ENCODE results near the gene ECSCR. TPM values are rescaled to one million over a fixed set of nuclear protein-coding genes. Genes with fewer than 3 reads are reported as not detected.
A peak's percentile ranks its signal among the peaks of the same experiment; 100 is the strongest.
"Not testable (repeated sequence)": the region's sequence is repeated elsewhere in the genome, so short reads cannot be mapped to it uniquely, and the experiment has no call there.

Gene ECSCR, protein sequence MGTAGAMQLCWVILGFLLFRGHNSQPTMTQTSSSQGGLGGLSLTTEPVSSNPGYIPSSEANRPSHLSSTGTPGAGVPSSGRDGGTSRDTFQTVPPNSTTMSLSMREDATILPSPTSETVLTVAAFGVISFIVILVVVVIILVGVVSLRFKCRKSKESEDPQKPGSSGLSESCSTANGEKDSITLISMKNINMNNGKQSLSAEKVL
- total RNA-seq: not detected
- 0.20 TPM for polyA plus RNA-seq (2013, experiment 1 of 2)
- polyA plus RNA-seq (2013, experiment 2 of 2): 0.90 TPM
- 0 to 0.59 (median 0.06) reads per million in 172 experiments for total RNA-seq

DNA sequence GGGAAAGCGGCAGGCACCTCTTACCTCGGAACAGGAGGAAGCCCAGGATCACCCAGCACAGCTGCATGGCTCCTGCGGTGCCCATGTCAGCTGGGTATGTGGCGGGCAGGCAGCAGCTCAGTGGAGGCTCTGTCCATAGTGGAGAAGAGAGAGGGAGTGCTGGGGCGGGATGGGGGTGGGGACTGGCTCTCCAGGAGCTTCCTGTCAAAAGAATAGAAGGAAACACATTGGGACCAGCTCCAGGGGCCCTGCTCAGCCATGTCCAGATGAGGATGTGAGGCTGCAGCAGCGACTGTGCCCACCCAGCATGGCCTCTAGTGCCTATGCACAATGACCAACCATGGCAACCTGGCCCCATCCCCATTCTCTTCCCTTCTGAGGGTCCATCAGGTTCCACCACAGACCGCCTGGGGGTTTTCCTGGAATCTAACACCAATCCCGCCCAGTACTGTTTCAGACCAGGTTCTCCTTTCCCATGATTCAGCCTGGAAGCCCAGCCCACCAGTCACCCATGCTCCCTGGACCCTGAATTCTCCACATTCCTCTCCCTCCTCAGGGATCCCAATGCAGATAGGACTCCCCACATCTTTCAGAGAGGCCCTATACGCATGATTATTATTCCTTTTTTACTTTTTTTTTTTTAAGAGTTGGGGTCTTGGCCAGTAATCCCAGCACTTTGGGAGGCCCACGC is at the start of gene ECSCR:
Gene ECSCR (minus strand): TSS at position 158 of the 691 bp plus-strand sequence. CDS start 73 bp downstream, at position 85.
- CTCF ChIA-PET: interaction anchor here (0.8 to 1.1 kb wide), 2 partner anchors 12 to 40 kb away, joined by 3 read pairs; no protein-coding TSS in a partner anchor
- Mint-ChIP-seq H3K9me3 (no peaks in the 10 kb centered on the region), H3K27ac (peak within 1 kb of the TSS; percentile 89)

DNA sequence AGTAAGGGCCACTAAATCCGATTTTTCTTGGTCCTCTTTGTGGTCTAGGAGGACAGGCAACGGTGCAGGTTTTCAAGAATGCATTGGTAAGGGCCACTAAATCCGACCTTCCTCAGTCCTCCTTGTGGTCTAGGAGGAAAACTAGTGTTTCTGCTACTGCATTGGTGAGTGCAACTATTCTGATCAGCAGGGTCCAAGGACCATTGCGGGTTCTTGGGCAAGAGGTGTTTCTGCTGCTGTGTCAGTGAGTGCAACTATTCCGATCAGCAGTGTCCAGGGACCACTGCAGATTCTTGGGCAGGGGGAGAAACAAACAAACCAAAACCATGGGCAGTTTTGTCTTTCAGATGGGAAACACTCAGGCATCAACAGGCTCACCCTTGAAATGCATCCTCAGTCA is 42.2 kb upstream of the ECSCR start:
- H3K36me3 Mint-ChIP-seq (ENCODE audit: low read depth); H3K4me1 ChIP-seq (ENCODE audit: insufficient read depth, low read length); H3K27ac Mint-ChIP-seq; H3K27ac ChIP-seq (ENCODE audit: low read depth in 1 of 2, low read length in 2 of 2); H3K4me3 Mint-ChIP-seq; H3K9me3 ChIP-seq (ENCODE audit: control insufficient read depth in 1 of 2, insufficient read depth in 1 of 2, low read length in 2 of 2); H3K27me3 Mint-ChIP-seq; H3K9me3 Mint-ChIP-seq; CTCF ChIA-PET; H3K4me3 ChIP-seq (ENCODE audit: low read length); H3K36me3 ChIP-seq (ENCODE audit: insufficient read depth, low read length); DNase-seq; intact Hi-C loops (cut with DNase I, micrococcal nuclease); ATAC-seq (ENCODE audit: poor library complexity); H3K27me3 ChIP-seq (ENCODE audit: control insufficient read depth in 1 of 2, insufficient read depth in 2 of 2, low read length in 2 of 2); H3K4me1 Mint-ChIP-seq (ENCODE audit: low read depth): not testable (repeated sequence)
- POLR2A ChIA-PET: interaction anchor here (0.7 kb wide), 1 partner anchor 42 kb away, joined by 3 read pairs; the partner anchor contains the start of gene ECSCR

More for the DNA sequence above, at the start of gene ECSCR:
- Histone ChIP-seq H3K27me3 (ENCODE audit: control insufficient read depth in 1 of 2, insufficient read depth in 2 of 2, low read length in 2 of 2) (no peaks in the 10 kb centered on the region), H3K27ac (ENCODE audit: low read depth in 1 of 2, low read length in 2 of 2) (no peak within 1 kb of the TSS), H3K36me3 (ENCODE audit: insufficient read depth, low read length) (no peaks in the 10 kb centered on the region), H3K9me3 (ENCODE audit: control insufficient read depth in 1 of 2, insufficient read depth in 1 of 2, low read length in 2 of 2) (no peaks in the 10 kb centered on the region), H3K4me1 (ENCODE audit: insufficient read depth, low read length) (peaks cover 50% of the 10 kb centered on the region), H3K4me3 (ENCODE audit: low read length) (no peak within 1 kb of the TSS)
- ATAC-seq (ENCODE audit: poor library complexity): no peak
- Mint-ChIP-seq H3K4me1 (ENCODE audit: low read depth) (peaks cover 41% of the 10 kb centered on the region), H3K4me3 (no peak within 1 kb of the TSS), H3K36me3 (ENCODE audit: low read depth) (no peaks in the 10 kb centered on the region), H3K27me3 (no peaks in the 10 kb centered on the region)
- no peak for DNase-seq
- intact Hi-C loops (cut with DNase I, micrococcal nuclease): no loop called here
- POLR2A ChIA-PET: interaction anchor here (0.8 kb wide), 1 partner anchor 42 kb away, joined by 3 read pairs; no protein-coding TSS in a partner anchor
- TF ChIP-seq, protein P1, sequence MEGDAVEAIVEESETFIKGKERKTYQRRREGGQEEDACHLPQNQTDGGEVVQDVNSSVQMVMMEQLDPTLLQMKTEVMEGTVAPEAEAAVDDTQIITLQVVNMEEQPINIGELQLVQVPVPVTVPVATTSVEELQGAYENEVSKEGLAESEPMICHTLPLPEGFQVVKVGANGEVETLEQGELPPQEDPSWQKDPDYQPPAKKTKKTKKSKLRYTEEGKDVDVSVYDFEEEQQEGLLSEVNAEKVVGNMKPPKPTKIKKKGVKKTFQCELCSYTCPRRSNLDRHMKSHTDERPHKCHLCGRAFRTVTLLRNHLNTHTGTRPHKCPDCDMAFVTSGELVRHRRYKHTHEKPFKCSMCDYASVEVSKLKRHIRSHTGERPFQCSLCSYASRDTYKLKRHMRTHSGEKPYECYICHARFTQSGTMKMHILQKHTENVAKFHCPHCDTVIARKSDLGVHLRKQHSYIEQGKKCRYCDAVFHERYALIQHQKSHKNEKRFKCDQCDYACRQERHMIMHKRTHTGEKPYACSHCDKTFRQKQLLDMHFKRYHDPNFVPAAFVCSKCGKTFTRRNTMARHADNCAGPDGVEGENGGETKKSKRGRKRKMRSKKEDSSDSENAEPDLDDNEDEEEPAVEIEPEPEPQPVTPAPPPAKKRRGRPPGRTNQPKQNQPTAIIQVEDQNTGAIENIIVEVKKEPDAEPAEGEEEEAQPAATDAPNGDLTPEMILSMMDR (IDR thresholded peaks at IDR 0.05): no peak

GRCh38 chr5:139503879-139504278 is 41.3 kb upstream of the ECSCR start:
- POLR2A ChIA-PET; H3K4me3 Mint-ChIP-seq; H3K27ac Mint-ChIP-seq; intact Hi-C loops (cut with DNase I, micrococcal nuclease); H3K36me3 ChIP-seq (ENCODE audit: insufficient read depth, low read length); H3K4me1 Mint-ChIP-seq (ENCODE audit: low read depth); H3K4me1 ChIP-seq (ENCODE audit: insufficient read depth, low read length); H3K27ac ChIP-seq (ENCODE audit: low read depth in 1 of 2, low read length in 2 of 2); H3K27me3 Mint-ChIP-seq; H3K27me3 ChIP-seq (ENCODE audit: control insufficient read depth in 1 of 2, insufficient read depth in 2 of 2, low read length in 2 of 2); ATAC-seq (ENCODE audit: poor library complexity); DNase-seq; H3K36me3 Mint-ChIP-seq (ENCODE audit: low read depth); H3K4me3 ChIP-seq (ENCODE audit: low read length); H3K9me3 ChIP-seq (ENCODE audit: control insufficient read depth in 1 of 2, insufficient read depth in 1 of 2, low read length in 2 of 2); H3K9me3 Mint-ChIP-seq: not testable (repeated sequence)
- CTCF ChIA-PET: interaction anchor here (3.2 kb wide), 1 partner anchor 82 kb away, joined by 11 read pairs; no protein-coding TSS in a partner anchor

GRCh38 chr5:139503036-139503817 is 40.7 kb upstream of the ECSCR start:
- H3K27ac ChIP-seq (ENCODE audit: low read depth in 1 of 2, low read length in 2 of 2); POLR2A ChIA-PET; H3K4me1 Mint-ChIP-seq (ENCODE audit: low read depth); H3K36me3 Mint-ChIP-seq (ENCODE audit: low read depth); H3K4me3 Mint-ChIP-seq; DNase-seq; H3K9me3 Mint-ChIP-seq; H3K27me3 Mint-ChIP-seq; ATAC-seq (ENCODE audit: poor library complexity); H3K27me3 ChIP-seq (ENCODE audit: control insufficient read depth in 1 of 2, insufficient read depth in 2 of 2, low read length in 2 of 2); H3K4me3 ChIP-seq (ENCODE audit: low read length); H3K36me3 ChIP-seq (ENCODE audit: insufficient read depth, low read length); H3K4me1 ChIP-seq (ENCODE audit: insufficient read depth, low read length); H3K27ac Mint-ChIP-seq; H3K9me3 ChIP-seq (ENCODE audit: control insufficient read depth in 1 of 2, insufficient read depth in 1 of 2, low read length in 2 of 2); intact Hi-C loops (cut with DNase I, micrococcal nuclease): not testable (repeated sequence)
- CTCF ChIA-PET: interaction anchor here (3.2 kb wide), 1 partner anchor 81 kb away, joined by 11 read pairs; no protein-coding TSS in a partner anchor

All from CD4-positive, alpha-beta T cell (primary cell).